SK-N-MC (cell line): ENCODE data around the gene KRTAP10-4.
"Not testable (repeated sequence)": the region's sequence is repeated elsewhere in the genome, so short reads cannot be mapped to it uniquely, and the experiment has no call there.

ENCODE experiments used
- DNase-seq: peaks from one replicate; pipeline ENCODE4 v3.0.0-alpha.2; 2011; ENCODE audit warnings: low read depth, low spot score
- H3K27ac ChIP-seq: fragments of 200-600 bp; sonication (generic); 2 replicates; pipeline ENCODE4 v1.5.1; 2016; ENCODE audit warnings: mixed run types
- H3K36me3 ChIP-seq: fragments of 200-600 bp; sonication (generic); 2 replicates; pipeline ENCODE4 v1.6.1; 2017; ENCODE audit warnings: antibody characterized with exemption, low read length, mixed read lengths; ENCODE audit not compliant: insufficient read depth
- H3K4me3 ChIP-seq: fragments of 200-600 bp; sonication (generic); 2 replicates; pipeline ENCODE4 v1.5.1; 2016
- H3K9ac ChIP-seq: fragments of 200-600 bp; sonication (generic); 2 replicates; pipeline ENCODE4 v1.8.0; 2017; ENCODE audit warnings: mixed run types, mixed read lengths; ENCODE audit not compliant: insufficient read length
- H3K9me3 ChIP-seq: fragments of 200-600 bp; sonication (generic); 2 replicates; pipeline ENCODE4 v1.6.1; 2017; ENCODE audit warnings: low read depth, mild to moderate bottlenecking, antibody characterized with exemption, low read length, moderate library complexity, mixed read lengths
- EZH2 ChIP-seq: fragments of 200-600 bp; sonication (generic); IDR thresholded peaks from one replicate; pipeline ENCODE4 v1.6.1; 2017; ENCODE audit warnings: antibody characterized with exemption
- FOXP2 ChIP-seq: optimal IDR thresholded peaks from 2 replicates; pipeline ENCODE3; 2011; ENCODE audit warnings: mild to moderate bottlenecking, moderate library complexity; ENCODE audit not compliant: insufficient read depth; ENCODE audit errors: extremely low read length, control extremely low read depth
- POLR2AphosphoS5 ChIP-seq: IDR thresholded peaks from 2 replicates; pipeline ENCODE4 v1.6.1; 2012; ENCODE audit warnings: mild to moderate bottlenecking, low read depth, low read length, borderline replicate concordance

The KRTAP10-4 gene

GRCh38 chr21:44579833-44580144, 6.3 kb downstream of the KRTAP10-4 start:
- DNase-seq: no peak
- H3K27ac ChIP-seq: no peak overlapping the region
- TF ChIP-seq FOXP2: no peak
- H3K4me3 ChIP-seq: no peak overlapping the region
- H3K36me3 ChIP-seq: no peaks in the 10 kb centered on the region
- H3K9me3 ChIP-seq: peaks cover 4% of the 10 kb centered on the region; the same call in 1 of the 2 replicates
- H3K9ac ChIP-seq: no peak overlapping the region

GRCh38 chr21:44580231-44580821, 6.8 kb downstream of the KRTAP10-4 start, which contains the start of gene KRTAP10-5:
Gene KRTAP10-5 (minus strand): TSS chr21:44580604. CDS start chr21:44580578, 26 bp downstream.
- H3K4me3 ChIP-seq, DNase-seq, H3K9ac ChIP-seq, H3K27ac ChIP-seq, H3K9me3 ChIP-seq, H3K36me3 ChIP-seq: not testable (repeated sequence)

GRCh38 chr21:44581158-44581557, 7.6 kb downstream of the KRTAP10-4 start:
- TF ChIP-seq FOXP2: no peak
- TF ChIP-seq POLR2AphosphoS5: no peak
- no peak for TF ChIP-seq EZH2
- H3K36me3 ChIP-seq: peaks cover 4% of the 10 kb centered on the region; the same call in 1 of the 2 replicates
- no peak overlapping the region for H3K27ac ChIP-seq
- H3K9ac ChIP-seq: no peak overlapping the region
- no peak overlapping the region for H3K4me3 ChIP-seq
- no peak for DNase-seq
- H3K9me3 ChIP-seq: peaks cover 4% of the 10 kb centered on the region; the same call in 1 of the 2 replicates

GRCh38 chr21:44582055-44582454, 8.5 kb downstream of the KRTAP10-4 start:
- Histone ChIP-seq H3K36me3 (peaks cover 4% of the 10 kb centered on the region; the same call in 1 of the 2 replicates), H3K27ac (no peak overlapping the region), H3K9me3 (peaks cover 4% of the 10 kb centered on the region; the same call in 1 of the 2 replicates), H3K9ac (no peak overlapping the region), H3K4me3 (no peak overlapping the region)
- TF ChIP-seq EZH2 (no peak), FOXP2 (no peak), POLR2AphosphoS5 (no peak)
- no peak for DNase-seq

- Histone ChIP-seq H3K36me3 (peaks cover 4% of the 10 kb centered on the region; the same call in 1 of the 2 replicates), H3K27ac (peak overlapping the region; percentile 48; the same call in 1 of the 2 replicates), H3K9me3 (peaks cover 4% of the 10 kb centered on the region; the same call in 1 of the 2 replicates), H3K9ac (no peak overlapping the region), H3K4me3 (peak overlapping the region; percentile 10; the same call in 1 of the 2 replicates)
- DNase-seq: peak; percentile 37
- no peak for TF ChIP-seq EZH2
- TF ChIP-seq FOXP2: no peak
- TF ChIP-seq POLR2AphosphoS5: no peak
Measured at GRCh38 chr21:44583089-44583799, 9.7 kb downstream of the KRTAP10-4 start.

GRCh38 chr21:44583800-44584147, 10.2 kb downstream of the KRTAP10-4 start:
- peaks cover 4% of the 10 kb centered on the region; the same call in 1 of the 2 replicates for H3K9me3 ChIP-seq
- H3K9ac ChIP-seq: no peak overlapping the region
- no peak for DNase-seq
- H3K27ac ChIP-seq: no peak overlapping the region
- peaks cover 4% of the 10 kb centered on the region; the same call in 1 of the 2 replicates for H3K36me3 ChIP-seq
- H3K4me3 ChIP-seq: no peak overlapping the region
- TF ChIP-seq POLR2AphosphoS5 (no peak), EZH2 (no peak), FOXP2 (no peak)

GRCh38 chr21:44585892-44586291, 12.4 kb downstream of the KRTAP10-4 start:
- no peak overlapping the region for H3K9ac ChIP-seq
- peaks cover 4% of the 10 kb centered on the region; the same call in 1 of the 2 replicates for H3K9me3 ChIP-seq
- no peak for TF ChIP-seq EZH2
- no peak for TF ChIP-seq FOXP2
- no peak for TF ChIP-seq POLR2AphosphoS5
- peaks cover 4% of the 10 kb centered on the region; the same call in 1 of the 2 replicates for H3K36me3 ChIP-seq
- H3K4me3 ChIP-seq: no peak overlapping the region
- H3K27ac ChIP-seq: no peak overlapping the region
- DNase-seq: no peak

GRCh38 chr21:44589094-44589493, 15.6 kb downstream of the KRTAP10-4 start:
- no peaks in the 10 kb centered on the region for H3K9me3 ChIP-seq
- TF ChIP-seq POLR2AphosphoS5 (no peak), FOXP2 (no peak)
- no peak for DNase-seq
- H3K4me3 ChIP-seq: no peak overlapping the region
- H3K27ac ChIP-seq: no peak overlapping the region
- H3K9ac ChIP-seq: no peak overlapping the region
- H3K36me3 ChIP-seq: peaks cover 4% of the 10 kb centered on the region; the same call in 1 of the 2 replicates

GRCh38 chr21:44589586-44590305, 16.2 kb downstream of the KRTAP10-4 start:
- TF ChIP-seq EZH2 (no peak), FOXP2 (no peak), POLR2AphosphoS5 (no peak)
- H3K9ac ChIP-seq: no peak overlapping the region
- no peak overlapping the region for H3K4me3 ChIP-seq
- no peak for DNase-seq
- no peak overlapping the region for H3K27ac ChIP-seq
- no peaks in the 10 kb centered on the region for H3K9me3 ChIP-seq
- peaks cover 4% of the 10 kb centered on the region; the same call in 1 of the 2 replicates for H3K36me3 ChIP-seq
